HG03521 (cell line): ENCODE results near the gene PDLIM7.

Source experiments
- ATAC-seq: cut with Tn5 transposase; IDR thresholded peaks from one replicate; pipeline ENCODE4 v1.9.1; 2021; ENCODE audit warnings: mild to moderate bottlenecking, moderate library complexity; ENCODE audit not compliant: unreplicated experiment

Gene PDLIM7

GRCh38 chr5:177524941-177525655 lies 27.7 kb upstream of the PDLIM7 start:
- ATAC-seq = no peak

- no peak for ATAC-seq
Observed at GRCh38 chr5:177524539-177524900, 27.1 kb upstream of the PDLIM7 start.

- no peak for ATAC-seq
Observed at GRCh38 chr5:177523711-177524538, 26.5 kb upstream of the PDLIM7 start.

GRCh38 chr5:177520916-177521513 lies 23.6 kb upstream of the PDLIM7 start:
- no peak for ATAC-seq

GRCh38 chr5:177520271-177520670 lies 22.9 kb upstream of the PDLIM7 start:
- no peak for ATAC-seq

- no peak for ATAC-seq
Observed at GRCh38 chr5:177519463-177520235, 22.2 kb upstream of the PDLIM7 start.

- ATAC-seq = peak; percentile 72
Observed at GRCh38 chr5:177516601-177517568, 19.5 kb upstream of the PDLIM7 start, which contains the start of gene DDX41. Gene DDX41 (minus strand): TSS chr5:177516961. CDS start chr5:177516945, 16 bp downstream.

- no peak for ATAC-seq
Observed at GRCh38 chr5:177515580-177515979, 18.2 kb upstream of the PDLIM7 start.

- no peak for ATAC-seq
Observed at GRCh38 chr5:177514541-177514940, 17.1 kb upstream of the PDLIM7 start.

- no peak for ATAC-seq
Observed at GRCh38 chr5:177513500-177513899, 16.1 kb upstream of the PDLIM7 start.

- no peak for ATAC-seq
Observed at GRCh38 chr5:177512736-177513380, 15.5 kb upstream of the PDLIM7 start.

GRCh38 chr5:177511796-177512675 lies 14.6 kb upstream of the PDLIM7 start:
- no peak for ATAC-seq

- no peak for ATAC-seq
Observed at GRCh38 chr5:177511181-177511580, 13.8 kb upstream of the PDLIM7 start.

GRCh38 chr5:177510567-177511053 lies 13.2 kb upstream of the PDLIM7 start:
- ATAC-seq = peak; percentile 29

- ATAC-seq = no peak
Observed at GRCh38 chr5:177509991-177510566, 12.7 kb upstream of the PDLIM7 start.

- ATAC-seq = no peak
Observed at GRCh38 chr5:177509381-177509951, 12.1 kb upstream of the PDLIM7 start, which contains the start of gene DOK3. Gene DOK3 (minus strand): TSS chr5:177509826. CDS start chr5:177509540, 286 bp downstream.

GRCh38 chr5:177508837-177509236 lies 11.4 kb upstream of the PDLIM7 start:
- ATAC-seq = no peak
